ES-I3 (cell line): ENCODE results near the gene RAB4B.

Source experiments
- H3K36me3 ChIP-seq: 2 replicates; pipeline ENCODE4 v1.6.1; 2013; ENCODE audit warnings: mild to moderate bottlenecking, low read length, control low read depth, moderate library complexity; ENCODE audit not compliant: insufficient read depth
- H3K4me1 ChIP-seq: 2 replicates; pipeline ENCODE4 v1.6.1; 2013; ENCODE audit warnings: mild to moderate bottlenecking, control low read depth, low read length; ENCODE audit not compliant: insufficient read depth
- H3K9ac ChIP-seq: 2 replicates; pipeline ENCODE4 v1.6.1; 2013; ENCODE audit warnings: low read depth, mild to moderate bottlenecking, low read length, moderate library complexity
- H3K9me3 ChIP-seq: 2 replicates; pipeline ENCODE4 v1.6.1; 2013; ENCODE audit warnings: mild to moderate bottlenecking, low read length, moderate library complexity; ENCODE audit not compliant: control insufficient read depth, insufficient read depth

Gene RAB4B

GRCh38 chr19:40743926-40744325 lies 34.1 kb upstream of the RAB4B start:
- peaks cover 8% of the 10 kb centered on the region for H3K4me1 ChIP-seq
- no peaks in the 10 kb centered on the region for H3K9me3 ChIP-seq
- H3K9ac ChIP-seq: no peak overlapping the region
- H3K36me3 ChIP-seq: no peaks in the 10 kb centered on the region; the same call in 1 of the 2 replicates

GRCh38 chr19:40744554-40745401 lies 33.3 kb upstream of the RAB4B start:
- no peaks in the 10 kb centered on the region for H3K9me3 ChIP-seq
- peaks cover 8% of the 10 kb centered on the region for H3K4me1 ChIP-seq
- peak overlapping the region; percentile 9; the same call in 1 of the 2 replicates for H3K9ac ChIP-seq
- no peaks in the 10 kb centered on the region; the same call in 1 of the 2 replicates for H3K36me3 ChIP-seq

DNA sequence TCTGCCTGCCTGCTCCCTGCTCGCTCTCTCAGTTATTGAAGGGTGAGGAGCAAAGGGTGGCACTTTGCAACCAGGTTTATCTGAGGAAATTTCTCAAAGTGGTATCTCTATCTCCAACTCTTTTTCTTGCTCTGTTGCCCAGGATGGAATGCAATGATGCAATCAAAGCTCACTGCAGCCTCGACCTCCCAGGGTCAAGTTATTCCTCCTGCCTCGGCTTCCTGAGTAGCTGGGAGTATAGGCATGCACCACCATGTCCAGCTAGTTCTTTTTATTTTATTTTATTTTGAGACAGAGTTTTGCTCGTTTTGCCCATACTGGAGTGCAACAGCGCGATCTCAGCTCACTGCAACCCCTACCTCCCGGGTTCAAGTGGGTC lies 32.7 kb upstream of the RAB4B start:
- Histone ChIP-seq H3K9me3 (no peaks in the 10 kb centered on the region), H3K9ac (peak overlapping the region; percentile 9; the same call in 1 of the 2 replicates), H3K36me3 (no peaks in the 10 kb centered on the region; the same call in 1 of the 2 replicates), H3K4me1 (peaks cover 8% of the 10 kb centered on the region)

DNA sequence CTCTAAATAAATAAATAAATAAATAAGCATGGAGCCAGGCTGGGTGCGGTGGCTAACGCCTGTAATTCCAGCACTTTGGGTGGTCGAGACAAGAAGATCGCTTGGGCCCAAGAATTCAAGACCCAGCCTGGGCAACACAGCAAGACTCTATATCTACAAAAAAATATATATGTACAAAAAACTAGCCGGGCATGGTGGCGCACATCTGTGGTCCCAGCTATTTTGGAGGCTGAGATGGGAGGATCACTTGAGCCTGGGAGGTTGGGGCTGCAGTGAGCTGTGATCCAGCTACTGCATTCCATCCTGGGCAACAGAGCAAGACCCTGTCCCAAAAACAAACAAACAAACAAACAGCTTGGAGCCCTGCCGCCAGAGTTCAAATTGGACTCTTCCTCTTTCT lies 30.5 kb upstream of the RAB4B start:
- Histone ChIP-seq H3K9ac (no peak overlapping the region), H3K4me1 (peaks cover 8% of the 10 kb centered on the region), H3K36me3 (no peaks in the 10 kb centered on the region), H3K9me3 (no peaks in the 10 kb centered on the region)

DNA sequence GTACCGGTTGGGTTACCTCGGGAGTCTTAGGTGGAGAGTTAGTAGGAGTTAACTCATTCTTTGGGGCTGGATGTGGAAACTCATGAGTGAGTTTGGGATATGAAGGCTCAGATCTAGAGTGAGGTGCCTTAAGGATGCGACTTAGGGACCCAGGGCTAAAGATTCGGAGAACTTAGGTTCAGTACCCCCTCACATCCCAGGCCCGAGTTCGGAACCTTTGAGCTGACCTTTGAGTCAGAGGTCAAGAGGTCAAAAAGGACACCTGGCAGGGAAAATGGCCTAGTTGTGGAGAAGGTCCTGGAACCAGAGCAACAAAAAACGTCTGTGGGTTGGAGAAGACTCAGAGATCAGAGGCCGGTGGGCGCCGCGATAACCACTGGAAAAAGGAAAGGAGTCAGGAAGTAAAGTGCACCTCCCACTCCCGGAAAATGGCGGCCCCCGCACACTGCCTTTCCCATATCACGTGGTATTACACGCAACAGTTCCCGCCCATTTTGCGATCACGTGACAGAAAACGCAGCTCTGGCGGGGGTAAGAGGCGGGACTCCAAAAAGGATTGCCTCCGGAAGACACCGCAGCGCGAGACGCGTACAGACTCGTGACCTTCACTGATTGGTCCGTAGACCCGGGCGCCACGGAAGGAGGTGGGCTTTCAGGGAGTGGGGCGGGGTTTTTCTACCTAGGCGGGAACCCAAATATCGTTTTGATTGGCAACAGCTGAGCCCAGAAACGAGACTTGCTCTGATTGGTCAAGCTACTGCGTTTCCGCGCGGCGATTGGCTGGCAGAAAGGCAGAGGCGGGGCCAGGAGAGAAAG lies 27.8 kb upstream of the RAB4B start, which contains the start of gene ACTMAP:
TSS of gene ACTMAP (minus strand) at position 420 of the 816 bp plus-strand sequence. CDS start 674 bp downstream, outside the sequence.
- H3K4me1 ChIP-seq: peaks cover 4% of the 10 kb centered on the region
- no peaks in the 10 kb centered on the region for H3K9me3 ChIP-seq
- H3K9ac ChIP-seq: peak within 1 kb of the TSS; percentile 94
- no peaks in the 10 kb centered on the region for H3K36me3 ChIP-seq

DNA sequence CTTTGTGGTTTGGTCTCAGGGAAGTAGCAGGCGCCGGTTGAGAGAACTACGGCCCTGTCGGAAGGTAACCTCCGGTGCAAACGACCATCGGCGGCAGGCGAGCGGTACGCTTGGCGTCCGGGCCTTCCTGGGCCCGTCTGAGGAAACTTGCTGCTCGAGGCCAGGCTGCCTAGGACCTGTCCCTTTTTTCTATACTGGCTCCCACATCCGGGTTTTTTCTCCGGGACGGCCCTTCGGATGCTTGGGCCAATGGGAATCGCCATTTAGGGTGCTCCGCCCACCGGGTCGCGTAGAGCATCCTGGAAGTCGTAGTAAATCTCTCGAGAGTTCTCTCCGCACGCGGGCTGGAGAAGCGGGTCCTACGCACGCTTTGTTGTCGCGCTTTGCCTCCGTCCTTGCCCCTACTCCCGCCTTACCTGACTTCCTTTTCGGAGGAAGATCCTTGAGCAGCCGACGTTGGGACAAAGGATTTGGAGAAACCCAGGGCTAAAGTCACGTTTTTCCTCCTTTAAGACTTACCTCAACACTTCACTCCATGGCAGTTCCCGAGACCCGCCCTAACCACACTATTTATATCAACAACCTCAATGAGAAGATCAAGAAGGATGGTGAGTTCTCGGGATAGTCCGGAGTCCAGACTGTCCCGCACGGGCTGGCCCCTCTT lies 27.0 kb upstream of the RAB4B start, which contains the start of gene SNRPA:
TSS of gene SNRPA (plus strand) at position 330 of the 664 bp plus-strand sequence. CDS start at position 536, 206 bp downstream.
- peak within 1 kb of the TSS; percentile 94 for H3K9ac ChIP-seq
- H3K4me1 ChIP-seq: no peaks in the 10 kb centered on the region

DNA sequence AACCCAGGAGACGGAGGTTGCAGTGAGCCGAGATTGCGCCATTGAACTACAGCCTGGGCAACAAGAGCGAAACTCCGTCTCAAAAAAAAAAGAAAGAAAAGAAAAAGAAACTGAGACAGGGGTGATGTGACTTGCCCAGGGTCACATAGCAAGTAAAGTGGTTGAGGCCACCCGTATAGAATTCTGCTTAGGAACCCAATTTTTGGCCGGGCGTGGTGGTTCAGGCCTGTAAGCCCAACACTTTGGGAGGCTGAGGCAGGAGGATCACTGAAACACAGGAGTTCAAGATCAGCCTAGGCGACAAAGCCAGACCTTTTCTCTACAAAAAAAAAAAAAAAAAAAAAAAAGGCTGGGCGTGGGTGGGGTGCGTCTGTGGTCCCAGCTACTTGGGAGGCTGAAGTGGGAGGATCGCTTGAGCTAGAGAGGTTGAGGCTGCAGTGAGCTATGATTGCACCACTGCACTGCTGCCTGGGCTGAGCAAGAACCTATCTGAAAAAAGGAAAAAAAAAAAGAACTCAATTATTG lies 25.7 kb upstream of the RAB4B start:
- no peaks in the 10 kb centered on the region for H3K4me1 ChIP-seq
- peaks cover 19% of the 10 kb centered on the region for H3K36me3 ChIP-seq

More for the DNA sequence above, 27.0 kb upstream of the RAB4B start, which contains the start of gene SNRPA:
- H3K36me3 ChIP-seq: peaks cover 5% of the 10 kb centered on the region; the same call in 1 of the 2 replicates
- no peaks in the 10 kb centered on the region for H3K9me3 ChIP-seq

DNA sequence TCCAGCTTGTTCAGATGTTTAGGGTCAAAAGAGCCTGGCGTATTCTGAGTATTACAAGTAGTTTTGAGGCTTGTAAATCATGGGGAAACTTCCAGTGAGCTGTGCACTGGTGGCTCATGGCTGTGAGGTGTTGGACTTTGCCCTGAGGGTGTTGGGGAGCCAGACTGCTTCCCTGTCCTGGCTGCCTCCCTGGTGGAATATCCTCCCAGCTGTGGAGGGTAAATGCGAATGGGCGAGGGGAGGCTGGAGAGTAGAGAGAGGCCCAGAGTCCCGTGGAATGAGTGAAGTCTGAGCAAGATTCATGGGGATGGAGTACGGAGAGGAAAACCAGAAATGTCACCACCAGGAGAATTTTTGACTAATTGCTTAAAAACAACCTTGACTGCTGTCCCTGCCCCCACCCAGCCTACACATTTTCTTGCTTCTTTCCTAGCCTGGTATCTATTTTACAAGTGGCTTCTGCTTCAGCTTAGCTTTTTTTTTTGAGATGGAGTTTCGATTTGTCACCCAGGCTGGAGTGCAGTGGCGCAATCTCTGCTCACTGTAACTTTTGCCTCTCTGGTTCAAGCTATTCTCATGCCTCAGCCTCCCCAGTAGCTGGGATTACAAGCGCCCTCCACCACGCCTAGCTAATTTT lies 23.3 kb upstream of the RAB4B start:
- Histone ChIP-seq H3K9ac (no peak overlapping the region), H3K36me3 (peaks cover 36% of the 10 kb centered on the region), H3K4me1 (no peaks in the 10 kb centered on the region), H3K9me3 (no peaks in the 10 kb centered on the region)

More for the DNA sequence above, 25.7 kb upstream of the RAB4B start:
- Histone ChIP-seq H3K9ac (peak overlapping the region; percentile 94; the same call in 1 of the 2 replicates), H3K9me3 (no peaks in the 10 kb centered on the region)

- no peaks in the 10 kb centered on the region for H3K9me3 ChIP-seq
- H3K9ac ChIP-seq: no peak overlapping the region
- peaks cover 39% of the 10 kb centered on the region for H3K36me3 ChIP-seq
- no peaks in the 10 kb centered on the region for H3K4me1 ChIP-seq
Observed at GRCh38 chr19:40755248-40755624, 22.8 kb upstream of the RAB4B start.

DNA sequence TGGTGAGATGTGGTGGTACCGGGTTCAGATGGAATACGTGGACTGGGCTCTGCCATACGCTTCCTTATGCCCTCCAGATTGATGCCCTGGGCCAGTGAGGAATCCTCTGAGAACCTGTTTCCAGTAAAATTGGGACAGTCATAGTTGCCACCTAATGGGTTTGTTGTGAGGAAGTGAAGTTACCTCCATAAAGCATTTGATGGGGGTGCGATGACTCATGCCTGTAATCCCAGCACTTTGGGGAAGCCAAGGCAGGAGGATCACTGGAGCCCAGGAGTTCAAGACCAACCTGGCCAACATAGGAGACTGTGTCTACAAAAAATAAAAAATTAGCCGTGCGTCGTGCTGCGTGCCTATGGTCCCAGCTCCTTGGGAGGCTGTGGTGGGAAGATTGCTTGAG lies 22.3 kb upstream of the RAB4B start:
- Histone ChIP-seq H3K9ac (no peak overlapping the region), H3K36me3 (peaks cover 44% of the 10 kb centered on the region), H3K4me1 (no peaks in the 10 kb centered on the region), H3K9me3 (no peaks in the 10 kb centered on the region)

DNA sequence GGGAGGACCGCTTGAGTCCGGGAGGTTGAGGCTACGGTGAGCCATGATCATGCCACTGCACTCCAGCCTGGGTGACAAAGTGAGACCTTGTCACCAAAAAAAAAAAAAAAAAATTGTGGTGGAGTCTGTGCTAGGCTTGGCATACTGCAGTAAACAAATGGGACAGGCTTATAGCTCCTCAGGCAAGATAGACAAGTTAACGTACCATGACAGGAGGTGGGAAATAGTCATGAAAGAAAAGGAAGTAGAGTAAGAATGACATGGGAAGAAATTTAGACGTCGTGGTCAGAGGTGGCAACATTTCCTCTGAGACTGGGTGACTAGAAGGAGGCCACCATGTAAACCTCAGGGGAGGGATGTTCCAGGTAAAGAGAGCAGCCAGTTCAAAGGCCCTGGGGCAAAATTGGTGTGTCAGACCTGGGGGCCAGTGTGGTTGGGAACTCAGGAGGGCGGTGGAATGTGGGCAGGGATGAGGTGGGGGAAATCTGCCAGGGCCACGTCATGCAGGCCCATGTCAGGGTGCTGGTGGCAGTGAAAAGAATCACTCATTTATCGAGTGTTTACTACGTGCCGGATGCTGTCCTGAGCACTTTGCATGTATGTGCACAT lies 21.4 kb upstream of the RAB4B start:
- Histone ChIP-seq H3K9me3 (no peaks in the 10 kb centered on the region), H3K9ac (no peak overlapping the region), H3K36me3 (peaks cover 47% of the 10 kb centered on the region), H3K4me1 (no peaks in the 10 kb centered on the region)

DNA sequence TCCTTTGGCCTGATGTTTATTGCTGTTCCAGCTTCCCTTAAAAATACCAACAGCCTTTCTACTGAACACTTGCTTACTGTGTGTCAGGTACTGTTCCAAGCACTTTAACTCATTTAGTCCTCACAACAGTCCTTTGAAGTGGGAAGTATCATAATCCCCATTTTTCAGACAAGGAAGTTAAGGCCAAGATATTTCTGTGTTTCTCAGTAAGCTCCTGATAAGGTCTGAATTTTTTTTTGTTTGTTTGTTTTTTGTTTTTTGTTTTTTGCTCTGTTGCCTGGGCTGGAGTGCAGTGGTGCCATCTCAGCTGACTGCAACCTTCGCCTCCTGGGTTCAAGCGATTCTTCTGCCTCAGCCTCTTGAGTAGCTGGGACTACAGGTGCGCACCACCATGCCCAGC lies 19.6 kb upstream of the RAB4B start:
- Histone ChIP-seq H3K4me1 (no peaks in the 10 kb centered on the region), H3K36me3 (peaks cover 61% of the 10 kb centered on the region), H3K9ac (no peak overlapping the region), H3K9me3 (no peaks in the 10 kb centered on the region)

DNA sequence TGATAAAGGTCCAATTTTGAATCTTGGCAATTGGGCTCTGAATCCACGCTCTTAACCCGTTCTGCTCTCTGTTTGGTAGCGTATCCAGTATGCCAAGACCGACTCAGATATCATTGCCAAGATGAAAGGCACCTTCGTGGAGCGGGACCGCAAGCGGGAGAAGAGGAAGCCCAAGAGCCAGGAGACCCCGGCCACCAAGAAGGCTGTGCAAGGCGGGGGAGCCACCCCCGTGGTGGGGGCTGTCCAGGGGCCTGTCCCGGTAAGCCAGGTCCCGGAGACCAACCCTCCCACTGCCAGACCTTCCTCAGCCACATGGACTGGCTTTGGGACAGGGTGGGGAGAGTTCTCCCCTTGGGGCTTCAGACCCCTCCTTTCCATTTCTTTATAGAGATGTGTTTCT lies 18.7 kb upstream of the RAB4B start:
- Histone ChIP-seq H3K9me3 (no peaks in the 10 kb centered on the region), H3K9ac (no peak overlapping the region), H3K36me3 (peaks cover 69% of the 10 kb centered on the region), H3K4me1 (no peaks in the 10 kb centered on the region)
